ENCODE measurements around the gene HFM1. TPM values are rescaled to one million over a fixed set of nuclear protein-coding genes. Genes with fewer than 3 reads are reported as not detected.
"Not testable (repeated sequence)": the region's sequence is repeated elsewhere in the genome, so short reads cannot be mapped to it uniquely, and the experiment has no call there.

Gene HFM1, protein sequence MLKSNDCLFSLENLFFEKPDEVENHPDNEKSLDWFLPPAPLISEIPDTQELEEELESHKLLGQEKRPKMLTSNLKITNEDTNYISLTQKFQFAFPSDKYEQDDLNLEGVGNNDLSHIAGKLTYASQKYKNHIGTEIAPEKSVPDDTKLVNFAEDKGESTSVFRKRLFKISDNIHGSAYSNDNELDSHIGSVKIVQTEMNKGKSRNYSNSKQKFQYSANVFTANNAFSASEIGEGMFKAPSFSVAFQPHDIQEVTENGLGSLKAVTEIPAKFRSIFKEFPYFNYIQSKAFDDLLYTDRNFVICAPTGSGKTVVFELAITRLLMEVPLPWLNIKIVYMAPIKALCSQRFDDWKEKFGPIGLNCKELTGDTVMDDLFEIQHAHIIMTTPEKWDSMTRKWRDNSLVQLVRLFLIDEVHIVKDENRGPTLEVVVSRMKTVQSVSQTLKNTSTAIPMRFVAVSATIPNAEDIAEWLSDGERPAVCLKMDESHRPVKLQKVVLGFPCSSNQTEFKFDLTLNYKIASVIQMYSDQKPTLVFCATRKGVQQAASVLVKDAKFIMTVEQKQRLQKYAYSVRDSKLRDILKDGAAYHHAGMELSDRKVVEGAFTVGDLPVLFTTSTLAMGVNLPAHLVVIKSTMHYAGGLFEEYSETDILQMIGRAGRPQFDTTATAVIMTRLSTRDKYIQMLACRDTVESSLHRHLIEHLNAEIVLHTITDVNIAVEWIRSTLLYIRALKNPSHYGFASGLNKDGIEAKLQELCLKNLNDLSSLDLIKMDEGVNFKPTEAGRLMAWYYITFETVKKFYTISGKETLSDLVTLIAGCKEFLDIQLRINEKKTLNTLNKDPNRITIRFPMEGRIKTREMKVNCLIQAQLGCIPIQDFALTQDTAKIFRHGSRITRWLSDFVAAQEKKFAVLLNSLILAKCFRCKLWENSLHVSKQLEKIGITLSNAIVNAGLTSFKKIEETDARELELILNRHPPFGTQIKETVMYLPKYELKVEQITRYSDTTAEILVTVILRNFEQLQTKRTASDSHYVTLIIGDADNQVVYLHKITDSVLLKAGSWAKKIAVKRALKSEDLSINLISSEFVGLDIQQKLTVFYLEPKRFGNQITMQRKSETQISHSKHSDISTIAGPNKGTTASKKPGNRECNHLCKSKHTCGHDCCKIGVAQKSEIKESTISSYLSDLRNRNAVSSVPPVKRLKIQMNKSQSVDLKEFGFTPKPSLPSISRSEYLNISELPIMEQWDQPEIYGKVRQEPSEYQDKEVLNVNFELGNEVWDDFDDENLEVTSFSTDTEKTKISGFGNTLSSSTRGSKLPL (N-terminal part only)
- 0.32 TPM for total RNA-seq

DNA sequence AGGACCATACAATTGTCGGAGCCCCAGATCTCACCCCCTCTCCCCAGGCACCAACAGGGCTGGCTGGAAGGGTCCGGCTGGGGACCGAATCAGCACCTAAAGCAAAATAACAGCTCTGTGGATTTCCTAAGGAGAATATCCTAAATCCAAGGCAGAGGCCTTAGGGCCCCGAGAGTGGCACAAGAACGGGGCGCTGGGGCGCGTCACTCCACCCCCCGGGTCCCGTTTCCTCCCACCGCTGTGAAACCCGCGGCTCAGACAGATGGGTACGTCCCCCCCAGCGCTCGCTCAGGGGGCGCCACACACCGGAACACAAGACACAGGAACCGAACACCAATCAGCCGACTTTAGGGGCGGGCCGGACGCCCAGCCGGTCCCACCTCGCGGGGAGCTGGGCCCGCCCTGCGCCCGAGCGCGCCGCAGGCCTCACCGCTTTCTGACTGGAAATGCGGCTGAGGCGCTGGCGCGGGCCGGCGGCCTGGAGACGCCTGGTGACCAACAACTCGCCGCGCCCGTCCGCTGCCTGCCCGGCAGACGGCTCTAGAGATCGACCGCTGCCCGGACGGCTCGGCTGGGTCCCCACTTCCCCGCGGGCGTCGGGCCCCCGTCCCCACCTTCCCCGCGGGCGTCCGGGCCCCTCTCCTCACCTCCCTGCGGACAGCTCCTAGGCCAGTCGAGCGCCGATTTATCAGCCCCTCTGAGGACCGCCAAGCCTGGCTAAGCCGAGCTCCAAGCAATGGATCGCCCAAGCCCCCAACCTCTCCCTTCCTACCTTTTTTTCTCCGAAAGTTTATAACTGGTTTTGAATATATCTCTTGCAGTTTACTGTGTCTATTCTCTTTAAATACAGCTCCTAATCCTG is at the start of gene HFM1:
Gene HFM1, minus strand, starts transcription at position 687 of the 862 bp plus-strand sequence. CDS start 3,755 bp downstream, outside the sequence.
- Histone ChIP-seq H3K27me3 (no peaks in the 10 kb centered on the region), H3K4me1 (no peaks in the 10 kb centered on the region), H3K27ac (peak within 1 kb of the TSS; percentile 46 to 65), H3K36me3 (no peaks in the 10 kb centered on the region), H3K4me3 (peak within 1 kb of the TSS; percentile 58 to 67), H3K9me3 (no peaks in the 10 kb centered on the region)
- DNase-seq (ENCODE audit: low spot score in 2 of 2), result peak; percentile 8 to 81
- TF ChIP-seq, protein P1, sequence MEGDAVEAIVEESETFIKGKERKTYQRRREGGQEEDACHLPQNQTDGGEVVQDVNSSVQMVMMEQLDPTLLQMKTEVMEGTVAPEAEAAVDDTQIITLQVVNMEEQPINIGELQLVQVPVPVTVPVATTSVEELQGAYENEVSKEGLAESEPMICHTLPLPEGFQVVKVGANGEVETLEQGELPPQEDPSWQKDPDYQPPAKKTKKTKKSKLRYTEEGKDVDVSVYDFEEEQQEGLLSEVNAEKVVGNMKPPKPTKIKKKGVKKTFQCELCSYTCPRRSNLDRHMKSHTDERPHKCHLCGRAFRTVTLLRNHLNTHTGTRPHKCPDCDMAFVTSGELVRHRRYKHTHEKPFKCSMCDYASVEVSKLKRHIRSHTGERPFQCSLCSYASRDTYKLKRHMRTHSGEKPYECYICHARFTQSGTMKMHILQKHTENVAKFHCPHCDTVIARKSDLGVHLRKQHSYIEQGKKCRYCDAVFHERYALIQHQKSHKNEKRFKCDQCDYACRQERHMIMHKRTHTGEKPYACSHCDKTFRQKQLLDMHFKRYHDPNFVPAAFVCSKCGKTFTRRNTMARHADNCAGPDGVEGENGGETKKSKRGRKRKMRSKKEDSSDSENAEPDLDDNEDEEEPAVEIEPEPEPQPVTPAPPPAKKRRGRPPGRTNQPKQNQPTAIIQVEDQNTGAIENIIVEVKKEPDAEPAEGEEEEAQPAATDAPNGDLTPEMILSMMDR (IDR thresholded peaks at IDR 0.05), result no peak
- intact Hi-C loops (cut with DNase I), result loop anchor here (5.0 kb wide), 1 partner anchor 122 kb away; no protein-coding TSS in a partner anchor

DNA sequence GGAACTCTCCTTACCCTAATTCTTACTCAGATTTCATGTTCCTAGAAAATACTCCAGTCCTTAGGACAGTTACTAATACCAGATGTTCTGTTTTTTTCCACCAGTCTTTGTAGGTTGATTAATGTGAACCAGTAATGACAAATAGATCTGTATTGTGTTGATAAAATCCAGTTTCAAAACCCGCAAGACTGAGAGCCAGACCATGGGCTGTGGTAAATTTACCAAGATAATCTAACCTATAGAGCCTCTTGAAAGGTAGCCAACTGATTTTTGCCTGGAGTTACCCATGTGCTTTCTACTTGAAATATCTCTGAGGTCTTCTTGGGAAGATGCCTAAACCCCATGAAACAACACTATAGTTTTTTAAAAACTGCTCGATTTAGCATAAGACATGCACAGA is 49.5 kb upstream of the HFM1 start:
- intact Hi-C loops (cut with DNase I), result no loop called here
- Histone ChIP-seq H3K4me3 (no peak overlapping the region), H3K9me3 (no peaks in the 10 kb centered on the region), H3K36me3 (no peaks in the 10 kb centered on the region), H3K4me1 (no peaks in the 10 kb centered on the region), H3K27me3 (no peaks in the 10 kb centered on the region), H3K27ac (no peak overlapping the region)
- no peak for DNase-seq (ENCODE audit: low spot score in 2 of 2)
- TF ChIP-seq, protein P1 (IDR thresholded peaks at IDR 0.05), result no peak

DNA sequence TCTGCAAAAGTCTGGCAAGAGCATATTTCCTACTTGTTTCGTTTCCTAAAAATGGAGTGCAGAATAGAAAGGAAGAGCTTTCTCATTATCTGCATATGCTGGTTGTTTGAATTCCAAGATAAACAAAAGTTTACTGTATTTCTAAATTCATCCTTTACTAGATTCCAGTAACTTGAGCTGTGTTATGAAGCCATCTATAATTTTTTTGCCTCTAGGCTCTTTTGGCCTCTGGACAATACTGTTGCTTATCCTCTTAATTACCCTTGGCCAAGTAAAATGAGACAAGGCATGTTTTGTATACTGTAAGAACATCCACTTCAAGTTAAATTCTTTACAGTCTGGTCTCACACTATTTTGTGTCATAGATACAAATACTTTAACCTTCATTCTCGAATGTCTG is 45.6 kb upstream of the HFM1 start:
- intact Hi-C loops (cut with DNase I), result no loop called here
- no peak overlapping the region for H3K4me3 ChIP-seq
- no peak for DNase-seq (ENCODE audit: low spot score in 2 of 2)
- no peak overlapping the region for H3K27ac ChIP-seq
- TF ChIP-seq, protein P1 (IDR thresholded peaks at IDR 0.05), result no peak
- no peaks in the 10 kb centered on the region for H3K4me1 ChIP-seq
- H3K27me3 ChIP-seq, result no peaks in the 10 kb centered on the region
- no peaks in the 10 kb centered on the region for H3K36me3 ChIP-seq
- H3K9me3 ChIP-seq, result no peaks in the 10 kb centered on the region

DNA sequence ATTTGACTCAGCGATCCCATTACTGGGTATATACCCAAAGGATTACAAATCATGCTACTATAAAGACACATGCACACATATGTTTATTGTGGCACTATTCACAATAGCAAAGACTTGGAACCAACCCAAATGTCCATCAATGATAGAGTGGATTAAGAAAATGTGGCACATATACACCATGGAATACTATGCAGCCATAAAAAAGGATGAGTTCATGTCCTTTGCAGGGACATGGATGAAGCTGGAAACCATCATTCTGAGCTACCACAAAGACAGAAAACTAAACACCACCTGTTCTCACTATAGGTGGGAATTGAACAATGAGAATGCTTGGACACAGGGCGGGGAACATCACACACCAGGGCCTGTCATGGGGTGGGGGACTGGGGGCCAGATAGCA is 43.1 kb upstream of the HFM1 start:
- H3K36me3 ChIP-seq; H3K27ac ChIP-seq; H3K4me1 ChIP-seq; DNase-seq (ENCODE audit: low spot score in 2 of 2); H3K9me3 ChIP-seq; H3K4me3 ChIP-seq; intact Hi-C loops (cut with DNase I); H3K27me3 ChIP-seq: not testable (repeated sequence)

DNA sequence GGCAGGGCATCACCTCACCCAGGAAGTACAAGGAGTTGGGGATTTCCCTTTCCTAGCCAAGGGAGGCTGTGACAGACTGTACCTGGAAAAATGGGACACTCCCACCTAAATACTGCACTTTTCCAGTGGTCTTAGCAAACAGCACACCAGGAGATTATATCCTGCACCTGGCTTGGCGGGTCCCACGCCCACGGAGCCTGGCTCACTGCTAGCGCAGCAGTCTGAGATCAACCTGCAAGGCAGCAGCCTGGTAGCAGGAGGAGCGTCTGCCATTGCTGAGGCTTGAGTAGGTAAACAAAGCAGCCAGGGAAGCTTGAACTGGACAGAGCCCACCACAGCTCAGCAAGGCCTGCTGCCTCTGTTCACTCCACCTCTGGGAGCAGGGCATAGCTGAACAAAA is 37.3 kb upstream of the HFM1 start:
- H3K4me3 ChIP-seq; H3K27me3 ChIP-seq; H3K9me3 ChIP-seq; H3K27ac ChIP-seq; H3K36me3 ChIP-seq; H3K4me1 ChIP-seq; intact Hi-C loops (cut with DNase I); DNase-seq (ENCODE audit: low spot score in 2 of 2): not testable (repeated sequence)
